ENCODE results near the gene ZNF583.

Gene ZNF583

GRCh38 chr19:56403764-56404704 is at the start of gene ZNF583:
TSS of gene ZNF583 (plus strand) at chr19:56404332. CDS start at chr19:56407115, 2,783 bp downstream.
- DNase-seq = peak; percentile 76 to 97 (median 90)

GRCh38 chr19:56355517-56355916 is 48.6 kb upstream of the ZNF583 start:
- no peak for DNase-seq

- no peak for DNase-seq
Measured at GRCh38 chr19:56356944-56357343, 47.2 kb upstream of the ZNF583 start.

- DNase-seq = no peak
Measured at GRCh38 chr19:56360841-56361240, 43.3 kb upstream of the ZNF583 start.

GRCh38 chr19:56367829-56368711 is 36.1 kb upstream of the ZNF583 start:
- DNase-seq = peak; percentile 15 to 91 (median 73)

- DNase-seq = no peak
Measured at GRCh38 chr19:56369886-56370676, 34.1 kb upstream of the ZNF583 start.

GRCh38 chr19:56372281-56372680 is 31.9 kb upstream of the ZNF583 start:
- DNase-seq = no peak

GRCh38 chr19:56377105-56377924 is 26.8 kb upstream of the ZNF583 start:
- no peak for DNase-seq

GRCh38 chr19:56383826-56384605 is 20.1 kb upstream of the ZNF583 start:
- DNase-seq = no peak

- DNase-seq = peak; percentile 47 to 97 (median 92)
Measured at GRCh38 chr19:56393119-56394012, 10.8 kb upstream of the ZNF583 start, which contains the start of gene ZNF582. TSS of gene ZNF582 (minus strand) at chr19:56393534. CDS start at chr19:56391752, 1,782 bp downstream.

- DNase-seq = no peak
Measured at GRCh38 chr19:56398809-56399208, 5.3 kb upstream of the ZNF583 start.

GRCh38 chr19:56400485-56400884 is 3.6 kb upstream of the ZNF583 start:
- DNase-seq = no peak

GRCh38 chr19:56403261-56403660 is 871 bp upstream of the ZNF583 start:
- DNase-seq = peak in 6 of 56 donors; percentile 0 to 1 (median 0)

- peak in 1 of 56 donors; percentile 15 for DNase-seq
Measured at GRCh38 chr19:56404705-56405056, 549 bp downstream of the ZNF583 start.

GRCh38 chr19:56405062-56405461 is 930 bp downstream of the ZNF583 start:
- no peak for DNase-seq

GRCh38 chr19:56423276-56423984 is 19.3 kb downstream of the ZNF583 start:
- DNase-seq = no peak

- no peak for DNase-seq
Measured at GRCh38 chr19:56423985-56424353, 19.8 kb downstream of the ZNF583 start.

Data from amygdala (tissue), 56 donors.